ENCODE measurements around the gene KLHL13. TPM values are rescaled to one million over a fixed set of nuclear protein-coding genes. Genes with fewer than 3 reads are reported as not detected.
"Not testable (repeated sequence)": the region's sequence is repeated elsewhere in the genome, so short reads cannot be mapped to it uniquely, and the experiment has no call there.

KLHL13 gene
- total and polyA plus RNA-seq, 2 experiments from 2014 or later: 18.5 to 44.9 TPM

GRCh38 chrX:118129681-118130080, 13.1 kb upstream of the KLHL13 start:
- DNase-seq (ENCODE audit: low spot score): no peak

GRCh38 chrX:118128724-118129123, 12.1 kb upstream of the KLHL13 start:
- WGBS (ENCODE audit: low lambda C conversion rate, missing lambda C conversion rate): 91% methylated on average over 18 of the region's 18 CpGs
- H3K9me2 ChIP-seq (replicated peaks; ENCODE audit: insufficient read depth): no peaks in the 10 kb centered on the region
- H3K4me2 ChIP-seq: no peak overlapping the region
- no peaks in the 10 kb centered on the region for H3K9me3 ChIP-seq (ENCODE audit: low read depth)
- H3K27me3 ChIP-seq: no peaks in the 10 kb centered on the region
- no peaks in the 10 kb centered on the region for H3K4me1 ChIP-seq (ENCODE audit: insufficient read depth)
- no peaks in the 10 kb centered on the region for H4K20me1 ChIP-seq (ENCODE audit: insufficient read depth, poor library complexity, severe bottlenecking)
- H3K4me3 ChIP-seq: no peak overlapping the region
- no peaks in the 10 kb centered on the region for H3K79me2 ChIP-seq
- DNase-seq (ENCODE audit: low spot score): no peak
- H3K27ac ChIP-seq: no peak overlapping the region
- no peaks in the 10 kb centered on the region for H3K36me3 ChIP-seq (replicated peaks; ENCODE audit: insufficient read depth, low read depth)
- TF ChIP-seq EZH2 (IDR thresholded peaks at IDR 0.05; ENCODE audit: borderline replicate concordance): no peak
- TF ChIP-seq EZH2phosphoT487 (IDR thresholded peaks at IDR 0.05; ENCODE audit: low read depth, severe bottlenecking, unreplicated experiment): no peak
- no peak for TF ChIP-seq CTCF (IDR thresholded peaks at IDR 0.05; ENCODE audit: poor library complexity)
- H2AFZ ChIP-seq: no peak overlapping the region

More at GRCh38 chrX:118129681-118130080, 13.1 kb upstream of the KLHL13 start:
- no peaks in the 10 kb centered on the region for H3K36me3 ChIP-seq (replicated peaks; ENCODE audit: insufficient read depth, low read depth)
- H3K4me3 ChIP-seq: no peak overlapping the region
- TF ChIP-seq CTCF (IDR thresholded peaks at IDR 0.05; ENCODE audit: poor library complexity) (no peak), EZH2 (IDR thresholded peaks at IDR 0.05; ENCODE audit: borderline replicate concordance) (no peak), EZH2phosphoT487 (IDR thresholded peaks at IDR 0.05; ENCODE audit: low read depth, severe bottlenecking, unreplicated experiment) (no peak)
- no peaks in the 10 kb centered on the region for H3K9me3 ChIP-seq (ENCODE audit: low read depth)
- no peaks in the 10 kb centered on the region for H3K27me3 ChIP-seq
- H4K20me1 ChIP-seq (ENCODE audit: insufficient read depth, poor library complexity, severe bottlenecking): no peaks in the 10 kb centered on the region
- H3K4me2 ChIP-seq: no peak overlapping the region
- H3K9me2 ChIP-seq (replicated peaks; ENCODE audit: insufficient read depth): no peaks in the 10 kb centered on the region
- no peak overlapping the region for H3K27ac ChIP-seq
- no peaks in the 10 kb centered on the region for H3K4me1 ChIP-seq (ENCODE audit: insufficient read depth)
- H3K79me2 ChIP-seq: no peaks in the 10 kb centered on the region
- H2AFZ ChIP-seq: no peak overlapping the region

GRCh38 chrX:118126286-118126685, 9.7 kb upstream of the KLHL13 start:
- no peaks in the 10 kb centered on the region for H3K27me3 ChIP-seq
- no peaks in the 10 kb centered on the region for H3K4me1 ChIP-seq (ENCODE audit: insufficient read depth)
- H2AFZ ChIP-seq: no peak overlapping the region
- no peaks in the 10 kb centered on the region for H3K9me2 ChIP-seq (replicated peaks; ENCODE audit: insufficient read depth)
- no peak for DNase-seq (ENCODE audit: low spot score)
- H3K79me2 ChIP-seq: no peaks in the 10 kb centered on the region
- 80% methylated on average over 2 of the region's 2 CpGs for WGBS (ENCODE audit: low lambda C conversion rate, missing lambda C conversion rate)
- no peaks in the 10 kb centered on the region for H3K9me3 ChIP-seq (ENCODE audit: low read depth)
- no peaks in the 10 kb centered on the region for H3K36me3 ChIP-seq (replicated peaks; ENCODE audit: insufficient read depth, low read depth)
- no peak overlapping the region for H3K4me3 ChIP-seq
- no peak overlapping the region for H3K4me2 ChIP-seq
- no peaks in the 10 kb centered on the region for H4K20me1 ChIP-seq (ENCODE audit: insufficient read depth, poor library complexity, severe bottlenecking)
- H3K27ac ChIP-seq: no peak overlapping the region
- TF ChIP-seq EZH2 (IDR thresholded peaks at IDR 0.05; ENCODE audit: borderline replicate concordance) (no peak), EZH2phosphoT487 (IDR thresholded peaks at IDR 0.05; ENCODE audit: low read depth, severe bottlenecking, unreplicated experiment) (no peak), CTCF (IDR thresholded peaks at IDR 0.05; ENCODE audit: poor library complexity) (no peak)

- not testable (repeated sequence) for DNase-seq (ENCODE audit: low spot score); H3K4me1 ChIP-seq (ENCODE audit: insufficient read depth); H4K20me1 ChIP-seq (ENCODE audit: insufficient read depth, poor library complexity, severe bottlenecking); H3K36me3 ChIP-seq (replicated peaks; ENCODE audit: insufficient read depth, low read depth); H3K9me2 ChIP-seq (replicated peaks; ENCODE audit: insufficient read depth); H3K79me2 ChIP-seq; H3K4me2 ChIP-seq; H2AFZ ChIP-seq; H3K27ac ChIP-seq; H3K4me3 ChIP-seq; H3K27me3 ChIP-seq; H3K9me3 ChIP-seq (ENCODE audit: low read depth)
- 80% methylated on average over 4 of the region's 4 CpGs for WGBS (ENCODE audit: low lambda C conversion rate, missing lambda C conversion rate)
Measured at GRCh38 chrX:118124243-118124642, 7.6 kb upstream of the KLHL13 start.
